ENCODE results near the gene DTX1.

DNA sequence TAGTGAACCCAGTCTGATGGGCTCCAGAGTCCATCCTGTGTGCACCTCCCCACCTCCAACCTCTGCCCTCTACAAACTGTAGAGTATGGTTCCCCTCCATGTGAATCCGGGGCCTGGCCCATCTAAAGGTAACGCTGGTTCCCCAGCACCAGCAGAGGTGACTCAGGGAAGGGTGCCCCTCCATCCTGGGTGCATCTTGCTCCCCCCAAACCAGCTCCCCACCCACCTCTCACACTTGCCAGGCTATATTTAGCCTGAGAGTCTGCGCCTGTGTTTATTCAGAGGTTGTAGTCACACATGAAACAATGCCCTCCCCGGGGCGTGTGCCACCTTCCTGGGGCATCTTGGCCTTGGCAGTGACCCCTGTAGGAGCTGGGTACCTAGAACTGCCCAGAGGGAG lies 52.8 kb downstream of the DTX1 start:
- TF ChIP-seq CTCF (IDR thresholded peaks at IDR 0.05): no peak
- no peak for TF ChIP-seq EP300 (IDR thresholded peaks at IDR 0.05)
- no peak for TF ChIP-seq POLR2AphosphoS5 (IDR thresholded peaks at IDR 0.05)
- TF ChIP-seq POLR2A (IDR thresholded peaks at IDR 0.05): no peak

Measured in suprapubic skin (tissue), 4 donors.